Stimulated activated naive CD8-positive, alpha-beta T cell treated with anti-CD3 and anti-CD28 coated beads, Interleukin-15, Interleukin-2, amounts not matched to agents 100 ng/mL and 50 ng/mL, for 24 hours (primary cell): Measurements from ENCODE around the gene VSNL1.

Experiments
- H3K27ac Mint-ChIP-seq: one replicate; pipeline ENCODE4 v1.8.0; 2021; ENCODE audit warnings: mild to moderate bottlenecking, mixed read lengths
- H3K27me3 Mint-ChIP-seq: one replicate; pipeline ENCODE4 v1.8.0; 2021; ENCODE audit warnings: mixed read lengths
- H3K36me3 Mint-ChIP-seq: one replicate; pipeline ENCODE4 v1.8.0; 2021; ENCODE audit warnings: low read depth, mixed read lengths
- H3K4me1 Mint-ChIP-seq: one replicate; pipeline ENCODE4 v1.8.0; 2021; ENCODE audit warnings: low read depth, mixed read lengths
- H3K4me3 Mint-ChIP-seq: one replicate; pipeline ENCODE4 v1.8.0; 2021; ENCODE audit warnings: mild to moderate bottlenecking, mixed read lengths
- H3K9me3 Mint-ChIP-seq: one replicate; pipeline ENCODE4 v1.8.0; 2021; ENCODE audit warnings: mixed read lengths

VSNL1 gene

DNA sequence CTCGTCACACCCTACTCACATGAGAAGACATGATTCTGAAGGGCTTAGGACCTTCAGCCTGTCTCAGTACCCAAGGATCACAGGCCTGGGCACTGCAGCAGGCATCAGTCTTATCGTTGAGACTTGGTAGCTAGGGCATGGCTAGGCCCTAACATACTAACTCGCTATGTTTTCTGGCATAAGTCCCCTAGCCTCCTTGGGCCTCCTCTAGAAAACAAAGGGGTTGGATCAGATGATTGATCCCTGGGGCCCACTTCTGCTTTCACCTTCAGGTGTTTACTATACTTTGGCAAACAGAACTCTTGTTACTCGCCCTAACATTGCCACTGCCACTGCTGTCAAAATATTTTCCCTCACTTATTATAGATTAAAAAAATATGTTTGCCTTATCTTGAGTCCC lies 44.2 kb downstream of the VSNL1 start:
- Mint-ChIP-seq H3K9me3 (peaks cover 5% of the 10 kb centered on the region), H3K27me3 (peaks cover 16% of the 10 kb centered on the region), H3K4me1 (no peaks in the 10 kb centered on the region), H3K27ac (no peak overlapping the region), H3K36me3 (no peaks in the 10 kb centered on the region), H3K4me3 (no peak overlapping the region)

DNA sequence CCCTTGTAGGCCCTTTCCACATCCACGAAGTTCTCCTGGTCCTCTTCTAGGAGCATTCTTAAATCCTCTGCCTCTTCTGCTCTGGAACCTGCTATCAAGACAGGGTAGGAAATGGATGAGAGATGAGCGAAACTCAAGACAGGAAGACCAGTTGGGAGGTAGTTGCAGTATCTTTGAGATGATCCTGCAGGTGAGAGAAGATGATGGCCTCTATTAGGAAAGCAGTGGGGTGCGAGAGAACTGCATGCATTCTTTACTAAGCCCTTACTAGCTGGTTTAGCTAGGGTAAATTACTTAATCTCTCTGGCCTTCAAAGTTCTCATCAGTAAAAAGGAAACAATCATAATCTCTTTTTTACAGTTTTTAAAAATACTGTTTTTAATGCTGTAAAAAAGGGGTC lies 47.0 kb downstream of the VSNL1 start:
- Mint-ChIP-seq H3K27ac (no peak overlapping the region), H3K36me3 (no peaks in the 10 kb centered on the region), H3K4me1 (no peaks in the 10 kb centered on the region), H3K27me3 (peaks cover 13% of the 10 kb centered on the region), H3K9me3 (peaks cover 1% of the 10 kb centered on the region), H3K4me3 (no peak overlapping the region)

DNA sequence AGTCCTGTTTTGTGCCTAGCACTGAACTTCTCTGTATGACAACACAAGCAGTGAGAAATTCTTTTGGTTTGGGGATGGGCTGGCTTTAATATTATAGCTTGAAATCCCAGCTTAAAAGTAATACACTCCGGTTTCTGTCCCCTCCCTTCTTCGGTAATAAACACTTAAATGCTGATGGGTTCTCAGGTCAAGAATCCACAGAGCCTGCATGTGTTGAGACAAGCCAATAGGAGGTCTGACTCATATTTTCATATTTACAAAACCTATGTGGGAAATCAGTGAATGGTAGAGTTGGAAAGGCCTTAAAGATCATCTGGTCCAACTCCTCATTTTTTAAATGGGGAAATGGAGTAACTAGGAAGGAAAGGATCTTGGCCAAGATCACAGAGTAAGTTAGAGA lies 47.5 kb downstream of the VSNL1 start:
- Mint-ChIP-seq H3K36me3 (no peaks in the 10 kb centered on the region), H3K27ac (no peak overlapping the region), H3K4me1 (no peaks in the 10 kb centered on the region), H3K4me3 (no peak overlapping the region), H3K9me3 (no peaks in the 10 kb centered on the region), H3K27me3 (peaks cover 13% of the 10 kb centered on the region)

DNA sequence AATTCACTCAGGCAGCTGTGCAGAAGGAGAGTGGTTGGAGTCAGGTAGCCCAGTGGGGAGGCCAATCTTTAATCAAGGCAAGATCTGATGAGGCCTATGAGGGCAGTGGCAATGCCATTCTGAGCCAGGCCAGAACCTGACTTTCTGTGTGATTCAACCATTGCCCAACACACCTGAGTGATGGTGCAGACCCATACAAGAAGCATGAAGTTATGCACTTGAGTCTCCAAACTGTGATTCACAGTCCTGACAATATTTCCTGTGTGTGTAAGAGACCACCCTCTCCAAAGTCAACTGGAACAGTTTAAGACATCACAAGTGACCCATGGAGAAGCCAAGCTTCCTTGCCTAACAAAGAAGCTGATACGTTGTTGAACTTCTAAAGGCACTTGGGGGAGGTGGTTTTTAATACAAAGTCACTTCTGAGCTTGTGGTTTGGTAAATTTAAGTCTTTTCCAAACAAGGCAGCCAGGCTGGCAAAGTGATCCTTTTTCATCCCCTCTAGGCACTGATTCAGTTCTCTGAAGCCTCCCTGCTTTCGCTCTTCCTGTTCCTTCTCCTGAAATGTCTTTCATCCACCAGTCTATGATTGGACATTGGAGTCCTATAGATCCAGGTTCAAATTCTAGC lies 49.0 kb downstream of the VSNL1 start:
- no peaks in the 10 kb centered on the region for H3K4me1 Mint-ChIP-seq
- H3K27ac Mint-ChIP-seq = no peak overlapping the region
- peaks cover 19% of the 10 kb centered on the region for H3K27me3 Mint-ChIP-seq
- H3K9me3 Mint-ChIP-seq = no peaks in the 10 kb centered on the region
- H3K4me3 Mint-ChIP-seq = no peak overlapping the region
- no peaks in the 10 kb centered on the region for H3K36me3 Mint-ChIP-seq

DNA sequence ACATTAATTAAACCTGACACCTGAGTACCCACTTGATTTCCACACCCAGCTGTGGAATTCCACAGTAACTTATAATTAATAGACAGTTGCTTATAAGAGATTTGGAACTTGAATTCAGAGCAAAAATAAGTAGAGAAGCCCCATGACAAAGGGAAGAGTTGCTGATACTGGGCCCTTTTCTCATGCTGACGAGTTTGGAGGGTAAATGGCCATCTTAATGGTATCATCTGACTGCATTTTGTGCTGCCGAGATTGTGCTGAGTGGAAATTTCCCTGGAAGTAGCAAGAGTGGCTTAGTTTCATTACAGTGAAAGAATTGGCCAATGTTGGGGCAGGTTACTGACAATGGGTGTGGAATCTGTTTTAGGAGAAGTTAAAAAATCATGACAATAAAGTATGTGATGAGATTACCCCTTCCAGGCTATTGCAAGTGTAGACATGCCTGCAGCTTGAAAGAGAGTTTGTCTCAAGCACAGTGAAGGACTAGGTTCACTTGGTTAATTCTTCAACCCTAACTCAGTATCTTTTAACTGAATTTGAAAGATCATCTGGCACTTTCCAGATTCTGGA lies 49.9 kb downstream of the VSNL1 start:
- H3K27me3 Mint-ChIP-seq = peaks cover 19% of the 10 kb centered on the region
- H3K4me1 Mint-ChIP-seq = no peaks in the 10 kb centered on the region
- no peak overlapping the region for H3K27ac Mint-ChIP-seq
- H3K4me3 Mint-ChIP-seq = no peak overlapping the region
- H3K9me3 Mint-ChIP-seq = no peaks in the 10 kb centered on the region
- H3K36me3 Mint-ChIP-seq = no peaks in the 10 kb centered on the region

DNA sequence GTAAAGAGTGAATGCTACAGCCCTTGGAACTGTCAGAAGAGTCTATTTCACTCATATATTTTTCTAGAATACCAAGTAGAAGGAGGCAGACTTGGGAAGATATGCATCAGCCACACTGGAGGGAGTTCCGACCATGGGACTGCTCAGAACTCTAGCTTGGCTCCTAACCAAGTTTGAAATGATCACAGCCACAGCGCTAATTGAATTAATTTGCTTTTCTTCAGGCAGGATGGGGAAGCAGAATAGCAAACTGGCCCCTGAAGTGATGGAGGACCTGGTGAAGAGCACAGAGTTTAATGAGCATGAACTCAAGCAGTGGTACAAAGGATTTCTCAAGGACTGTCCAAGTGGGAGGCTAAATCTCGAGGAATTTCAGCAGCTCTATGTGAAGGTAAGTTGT lies 51.4 kb downstream of the VSNL1 start:
- H3K36me3 Mint-ChIP-seq = no peaks in the 10 kb centered on the region
- peaks cover 14% of the 10 kb centered on the region for H3K27me3 Mint-ChIP-seq
- no peaks in the 10 kb centered on the region for H3K9me3 Mint-ChIP-seq
- no peak overlapping the region for H3K27ac Mint-ChIP-seq
- H3K4me3 Mint-ChIP-seq = no peak overlapping the region
- H3K4me1 Mint-ChIP-seq = no peaks in the 10 kb centered on the region

DNA sequence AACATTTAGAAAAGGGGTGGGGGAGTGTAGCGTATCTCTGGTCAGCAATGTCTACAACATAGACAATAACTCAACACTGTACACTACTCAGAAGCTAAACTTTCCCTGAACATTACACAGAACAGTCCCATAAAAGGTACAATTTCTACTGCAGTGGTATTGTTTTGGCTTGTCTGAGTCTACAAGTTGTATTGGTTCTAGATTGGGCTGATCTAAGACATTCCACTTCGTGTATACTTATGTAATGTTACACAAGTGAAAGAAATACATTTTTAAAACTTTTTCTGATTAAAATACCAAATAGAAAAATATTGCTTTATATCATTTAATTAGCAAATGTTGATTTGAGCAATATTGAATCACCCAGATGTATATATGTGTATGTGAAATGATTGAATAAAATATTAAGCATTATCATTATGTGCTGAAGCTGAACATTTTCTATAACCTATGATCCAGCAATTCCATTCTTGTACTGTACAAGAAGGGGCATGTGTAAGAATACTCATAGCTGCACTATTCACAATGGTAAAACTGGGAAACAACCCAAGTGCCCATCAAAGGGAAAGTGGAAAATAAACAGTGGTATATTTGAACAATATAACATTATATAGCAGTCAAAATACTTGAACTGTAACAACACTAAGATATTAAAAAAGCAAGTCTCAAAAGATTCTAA lies 52.4 kb downstream of the VSNL1 start:
- Mint-ChIP-seq H3K27ac (no peak overlapping the region), H3K27me3 (peaks cover 14% of the 10 kb centered on the region), H3K4me3 (no peak overlapping the region), H3K36me3 (no peaks in the 10 kb centered on the region), H3K9me3 (no peaks in the 10 kb centered on the region), H3K4me1 (no peaks in the 10 kb centered on the region)

DNA sequence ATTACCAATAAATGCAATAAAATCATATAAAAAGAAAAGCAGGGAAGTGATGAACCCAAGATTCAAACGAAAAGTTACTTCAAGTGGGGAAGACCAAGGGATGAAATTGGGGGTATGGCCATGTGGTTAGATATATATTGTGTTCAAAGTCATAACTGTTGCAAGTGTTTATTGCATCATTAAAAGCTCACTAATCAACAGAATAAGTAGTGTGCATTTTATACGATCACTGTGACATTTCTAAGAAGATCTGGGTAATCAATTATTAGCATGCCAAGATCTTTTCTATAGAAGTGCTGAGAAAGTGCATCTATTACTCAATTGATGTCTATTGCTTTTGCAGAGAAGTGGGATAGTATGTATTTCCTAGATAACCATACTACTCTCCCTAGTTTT lies 52.9 kb downstream of the VSNL1 start:
- H3K4me1 Mint-ChIP-seq = no peaks in the 10 kb centered on the region
- H3K36me3 Mint-ChIP-seq = no peaks in the 10 kb centered on the region
- no peak overlapping the region for H3K4me3 Mint-ChIP-seq
- no peak overlapping the region for H3K27ac Mint-ChIP-seq
- no peaks in the 10 kb centered on the region for H3K9me3 Mint-ChIP-seq
- H3K27me3 Mint-ChIP-seq = peaks cover 10% of the 10 kb centered on the region

DNA sequence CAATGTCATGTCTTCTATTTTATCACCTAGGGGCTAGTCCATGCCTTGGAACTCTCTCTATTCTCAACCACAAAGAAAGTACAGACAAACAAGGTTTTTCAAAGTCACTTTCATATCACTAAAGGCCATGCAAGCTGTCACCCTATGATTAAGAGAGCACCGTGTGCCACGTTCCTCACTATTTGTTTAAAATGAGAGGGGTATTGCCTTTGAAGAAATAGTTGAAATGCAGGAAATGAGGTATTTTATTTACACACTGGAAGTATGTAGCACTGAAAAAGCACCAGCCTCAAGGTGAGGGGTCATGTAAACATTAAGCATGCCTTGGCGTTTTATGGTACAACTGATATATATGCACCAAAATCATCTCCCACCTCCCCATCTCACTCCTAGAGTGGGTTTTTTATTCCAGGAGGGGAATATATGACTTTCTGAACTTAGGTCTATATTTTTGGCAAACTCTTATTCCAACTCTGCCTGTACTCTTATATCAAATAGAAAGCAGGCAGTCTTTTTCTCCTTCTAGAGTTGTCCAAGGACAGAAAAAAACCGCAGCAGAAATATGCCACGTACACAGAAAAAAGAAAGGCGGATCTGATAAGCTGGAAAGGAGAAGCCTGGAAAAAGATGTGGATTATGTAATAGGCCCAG lies 53.5 kb downstream of the VSNL1 start:
- no peaks in the 10 kb centered on the region for H3K36me3 Mint-ChIP-seq
- peaks cover 9% of the 10 kb centered on the region for H3K27me3 Mint-ChIP-seq
- H3K9me3 Mint-ChIP-seq = no peaks in the 10 kb centered on the region
- no peak overlapping the region for H3K4me3 Mint-ChIP-seq
- H3K4me1 Mint-ChIP-seq = no peaks in the 10 kb centered on the region
- H3K27ac Mint-ChIP-seq = no peak overlapping the region

DNA sequence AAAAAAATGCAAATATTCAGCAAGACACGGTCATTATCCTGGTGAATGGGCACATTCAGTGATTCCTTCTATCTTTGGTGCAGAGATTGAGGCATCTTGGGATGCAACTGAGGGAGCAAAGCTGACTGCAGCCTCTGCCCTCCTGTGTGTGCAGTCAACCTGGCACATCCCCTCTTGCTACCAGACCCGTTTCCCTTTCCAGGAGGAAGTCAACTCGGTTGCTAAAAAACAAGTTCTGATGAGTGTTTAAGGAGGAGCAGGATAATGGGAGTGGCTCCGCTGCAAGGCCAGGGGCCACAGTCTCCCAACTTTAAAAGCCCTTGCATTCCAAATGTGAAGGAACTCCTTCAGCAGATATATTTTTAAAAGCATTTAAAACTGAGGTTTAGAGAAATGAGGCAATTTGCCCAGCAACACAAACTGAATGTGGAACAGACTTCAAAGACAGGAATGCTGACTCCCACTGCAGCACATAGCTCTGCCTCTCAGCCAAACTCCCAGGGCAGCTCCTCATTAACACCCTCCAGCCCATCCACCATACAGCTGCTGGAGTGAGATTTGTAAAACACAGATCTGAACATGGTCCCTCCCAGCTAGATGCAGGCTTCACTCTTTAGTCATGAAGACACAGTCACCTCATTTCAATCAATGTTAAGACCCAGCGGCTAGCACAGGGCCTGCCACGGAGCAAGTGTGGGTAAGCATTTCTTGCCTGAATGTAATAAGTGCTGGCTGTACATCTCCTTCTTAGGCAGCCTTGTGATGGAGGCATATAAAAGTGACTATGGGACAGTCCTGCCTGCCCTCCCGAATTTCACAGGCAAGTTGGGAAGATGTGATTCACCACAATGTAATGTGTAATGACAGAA lies 54.3 kb downstream of the VSNL1 start:
- Mint-ChIP-seq H3K27me3 (peaks cover 6% of the 10 kb centered on the region), H3K9me3 (no peaks in the 10 kb centered on the region), H3K27ac (no peak overlapping the region), H3K36me3 (no peaks in the 10 kb centered on the region), H3K4me1 (no peaks in the 10 kb centered on the region), H3K4me3 (no peak overlapping the region)

DNA sequence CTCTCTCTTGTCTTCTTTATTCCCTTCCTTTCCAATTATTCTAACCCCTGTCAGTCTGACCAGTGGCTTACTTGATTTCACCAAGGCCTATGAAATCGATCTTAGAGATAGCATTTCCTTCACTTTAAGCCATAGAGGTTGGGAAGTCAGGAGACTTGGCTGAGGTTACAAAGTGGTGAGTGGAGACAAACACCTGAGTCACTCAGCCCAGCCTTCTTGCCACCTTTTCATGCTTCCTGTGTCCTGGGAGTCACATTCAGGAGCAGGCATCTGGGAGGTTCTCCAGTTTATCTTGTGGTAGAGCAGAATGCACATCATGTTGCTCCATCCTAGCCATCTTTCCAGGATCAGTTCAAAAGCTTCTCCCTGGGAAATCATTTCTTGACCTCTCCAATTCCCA lies 59.1 kb downstream of the VSNL1 start:
- H3K4me3 Mint-ChIP-seq = no peak overlapping the region
- H3K9me3 Mint-ChIP-seq = no peaks in the 10 kb centered on the region
- H3K27me3 Mint-ChIP-seq = no peaks in the 10 kb centered on the region
- no peaks in the 10 kb centered on the region for H3K36me3 Mint-ChIP-seq
- H3K27ac Mint-ChIP-seq = no peak overlapping the region
- no peaks in the 10 kb centered on the region for H3K4me1 Mint-ChIP-seq

DNA sequence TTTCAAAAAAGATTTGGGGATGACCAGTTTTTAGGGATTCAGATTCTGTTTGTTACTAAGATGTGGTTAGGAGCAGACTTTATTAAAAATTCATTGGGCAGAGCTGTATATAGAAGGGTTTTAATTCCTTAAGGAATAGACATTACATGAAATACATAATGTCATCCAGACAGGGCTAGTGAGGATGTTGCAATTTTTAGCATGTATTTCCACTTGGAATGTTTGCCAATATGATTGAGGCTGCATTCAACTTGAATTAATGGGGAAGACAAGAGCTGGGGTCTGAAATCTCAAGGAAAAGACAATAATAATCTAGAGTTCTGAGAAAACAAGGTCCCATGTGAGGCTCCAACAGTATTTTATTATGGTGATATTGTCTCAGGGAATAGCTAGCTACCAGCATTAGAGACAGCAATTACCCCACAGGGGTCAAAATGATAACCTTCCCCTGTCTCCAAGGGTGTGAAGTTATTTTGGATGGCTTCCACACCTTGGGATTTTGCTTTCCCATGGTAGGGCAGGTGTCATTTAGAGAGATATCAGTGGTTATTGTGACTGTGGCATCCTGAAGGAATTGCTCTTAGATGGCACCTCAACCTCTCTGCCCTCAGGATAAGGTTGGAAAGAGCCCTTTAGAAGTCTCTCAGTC lies 60.2 kb downstream of the VSNL1 start:
- H3K9me3 Mint-ChIP-seq = no peaks in the 10 kb centered on the region
- no peak overlapping the region for H3K4me3 Mint-ChIP-seq
- H3K27me3 Mint-ChIP-seq = no peaks in the 10 kb centered on the region
- no peak overlapping the region for H3K27ac Mint-ChIP-seq
- H3K36me3 Mint-ChIP-seq = no peaks in the 10 kb centered on the region
- H3K4me1 Mint-ChIP-seq = no peaks in the 10 kb centered on the region

DNA sequence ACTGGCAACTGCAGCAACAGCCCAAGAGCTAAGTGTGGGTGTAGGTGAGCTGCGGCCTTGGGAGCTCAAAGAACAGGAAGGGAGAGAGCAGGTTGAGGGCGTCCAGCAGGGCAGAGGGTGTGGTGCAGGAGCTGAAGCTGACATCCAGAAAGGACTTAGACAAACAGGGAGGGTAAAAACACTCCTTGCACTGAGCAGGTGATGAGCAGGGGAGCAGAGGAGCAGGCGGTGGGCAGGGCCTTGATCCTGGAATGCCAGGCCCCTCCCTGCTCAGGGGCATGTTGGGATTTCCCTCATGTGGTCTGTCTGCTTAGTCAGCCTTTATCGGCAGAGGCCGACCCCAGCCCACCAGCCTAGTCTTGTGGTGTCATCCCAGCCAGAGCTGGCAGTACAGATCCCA lies 63.6 kb downstream of the VSNL1 start:
- H3K9me3 Mint-ChIP-seq = no peaks in the 10 kb centered on the region
- H3K36me3 Mint-ChIP-seq = no peaks in the 10 kb centered on the region
- no peak overlapping the region for H3K27ac Mint-ChIP-seq
- peaks cover 13% of the 10 kb centered on the region for H3K27me3 Mint-ChIP-seq
- no peak overlapping the region for H3K4me3 Mint-ChIP-seq
- no peaks in the 10 kb centered on the region for H3K4me1 Mint-ChIP-seq

DNA sequence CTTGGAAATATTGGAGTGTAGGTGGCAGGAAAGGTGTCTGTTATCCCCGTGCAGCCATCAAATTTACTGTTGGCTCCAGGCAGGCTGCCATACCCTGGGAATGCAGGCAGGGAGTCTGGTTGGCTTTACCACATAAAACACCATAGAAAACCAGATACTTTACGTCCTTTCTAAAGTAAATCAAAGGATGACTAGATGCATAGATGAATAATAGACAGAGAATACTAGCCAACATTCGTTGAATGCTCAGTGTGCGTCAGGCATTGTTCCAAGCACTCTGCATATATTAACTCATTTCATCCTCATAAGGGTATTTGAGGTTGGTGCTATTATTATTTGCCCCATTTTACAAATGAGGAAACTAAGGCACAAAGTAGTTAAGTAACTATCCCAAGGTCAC lies 65.2 kb downstream of the VSNL1 start:
- Mint-ChIP-seq H3K36me3 (no peaks in the 10 kb centered on the region), H3K4me1 (no peaks in the 10 kb centered on the region), H3K4me3 (no peak overlapping the region), H3K27ac (no peak overlapping the region), H3K27me3 (peaks cover 19% of the 10 kb centered on the region), H3K9me3 (no peaks in the 10 kb centered on the region)
